Measurements from ENCODE around the gene ATP5PB.
A peak's percentile ranks its signal among the peaks of the same experiment; 100 is the strongest.

ATP5PB gene

DNA sequence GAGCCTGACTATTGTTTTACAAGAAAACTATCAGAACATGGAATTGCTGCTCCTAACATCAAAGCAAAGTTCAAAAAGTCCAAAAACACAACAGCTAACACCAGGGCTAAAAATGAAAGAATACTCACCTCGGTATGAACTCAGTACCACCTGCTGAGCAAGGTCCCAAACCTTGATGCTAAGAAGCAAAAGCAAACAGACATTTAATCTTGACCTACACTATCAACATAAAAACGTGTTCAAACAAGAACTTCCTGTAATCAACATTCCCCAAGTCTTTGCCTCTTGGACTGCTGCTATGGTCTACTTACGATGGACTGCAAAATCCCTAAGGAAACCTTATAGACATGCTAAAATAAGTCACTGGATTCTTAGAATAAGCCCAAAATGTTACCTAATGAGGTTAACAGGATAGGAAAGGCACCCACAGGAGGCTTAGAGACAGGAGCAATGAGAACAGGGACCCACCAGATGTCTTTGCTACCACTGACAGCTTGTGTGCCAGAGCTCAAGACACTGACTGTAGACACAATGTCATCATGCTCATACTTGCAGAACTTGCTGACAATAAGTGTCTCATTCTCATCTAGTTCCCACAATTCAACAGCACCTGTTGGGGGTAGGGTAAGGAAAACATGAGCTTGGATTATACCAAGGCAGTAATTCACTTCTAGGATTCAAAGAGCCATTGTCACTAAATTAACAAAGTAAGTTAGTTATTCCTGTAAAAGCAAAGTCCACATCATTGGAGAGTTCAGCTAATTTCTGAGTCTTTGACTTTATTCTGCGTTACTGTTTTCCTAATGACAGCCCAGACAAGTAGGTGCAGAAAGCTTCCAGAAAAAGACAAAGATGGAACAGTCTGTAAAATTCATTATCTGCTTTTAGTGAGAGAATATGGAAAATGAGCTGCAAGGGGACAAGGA lies 2.0 kb upstream of the ATP5PB start:
- DNase-seq: no peak

GRCh38 chr1:111448482-111448917 lies 764 bp upstream of the ATP5PB start:
- no peak for DNase-seq

DNA sequence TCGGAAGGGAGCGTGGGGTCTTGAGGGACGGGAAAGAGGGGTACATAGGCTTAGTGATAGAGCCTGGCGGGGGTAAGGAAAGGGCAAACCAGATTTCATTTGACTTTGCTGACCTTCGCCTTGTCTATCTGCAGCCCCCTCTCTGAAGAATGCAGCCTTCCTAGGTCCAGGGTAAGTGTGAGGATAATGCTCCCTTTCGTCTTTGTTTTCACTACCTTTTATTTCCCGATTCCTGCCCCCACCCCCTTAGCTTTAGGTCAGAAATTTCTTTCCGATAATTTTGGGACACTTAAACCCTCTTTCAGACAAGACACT lies 396 bp downstream of the ATP5PB start:
- no peak for DNase-seq

- DNase-seq: no peak
Measured at GRCh38 chr1:111450185-111450584, 921 bp downstream of the ATP5PB start.

GRCh38 chr1:111452581-111452980 lies 3.3 kb downstream of the ATP5PB start:
- no peak for DNase-seq

DNA sequence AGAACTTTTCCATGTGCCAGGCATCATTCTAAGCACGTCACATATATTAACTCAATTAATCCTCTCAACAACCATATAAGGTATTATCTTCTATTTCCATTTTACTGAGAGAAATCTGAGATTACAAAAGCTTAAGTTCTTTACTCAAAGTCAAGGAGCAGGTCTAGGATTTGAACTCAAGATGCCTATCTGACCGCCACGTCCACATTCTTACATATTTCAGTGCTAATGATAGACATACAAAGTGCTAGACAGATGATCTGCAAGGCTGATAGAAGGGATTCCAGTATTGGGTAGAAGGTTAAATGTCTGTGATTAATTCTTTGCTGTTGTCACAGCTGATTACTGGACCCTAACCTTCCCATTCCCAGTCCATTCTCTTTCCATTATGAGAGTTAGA lies 4.4 kb downstream of the ATP5PB start:
- no peak for DNase-seq

GRCh38 chr1:111454859-111455641 lies 5.8 kb downstream of the ATP5PB start:
- no peak for DNase-seq

GRCh38 chr1:111455642-111456031 lies 6.4 kb downstream of the ATP5PB start:
- DNase-seq: no peak

GRCh38 chr1:111461765-111462164 lies 12.5 kb downstream of the ATP5PB start:
- DNase-seq: no peak

DNA sequence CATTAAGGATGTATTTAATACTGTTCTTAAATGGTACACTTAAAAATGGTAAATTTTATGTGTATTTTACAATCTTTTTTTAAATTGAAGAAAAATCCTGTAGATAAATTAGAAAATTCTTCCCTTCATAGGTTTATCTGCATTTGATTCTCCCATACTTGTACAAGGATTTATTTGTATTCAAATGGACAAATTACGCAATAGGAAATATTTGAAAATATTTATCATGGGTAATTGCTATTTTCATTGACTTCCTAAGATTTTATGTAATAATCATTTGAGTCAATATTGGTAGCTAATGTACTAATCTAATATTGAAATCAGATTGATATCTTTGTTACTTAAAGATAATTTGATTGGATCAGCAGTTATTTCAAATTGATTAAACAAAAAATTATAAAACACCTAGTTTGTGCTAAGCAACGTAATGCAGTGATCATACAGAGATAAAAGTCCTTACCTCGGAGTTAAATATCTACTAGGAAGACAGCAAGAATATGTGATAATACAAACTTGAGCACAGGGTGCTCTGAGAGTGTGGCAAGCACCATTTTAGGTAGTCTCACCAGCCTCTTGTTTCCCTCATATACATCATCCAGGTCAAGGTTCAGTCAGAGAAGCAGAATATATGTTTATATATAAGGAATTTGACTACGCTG lies 13.2 kb downstream of the ATP5PB start:
- no peak for DNase-seq

DNA sequence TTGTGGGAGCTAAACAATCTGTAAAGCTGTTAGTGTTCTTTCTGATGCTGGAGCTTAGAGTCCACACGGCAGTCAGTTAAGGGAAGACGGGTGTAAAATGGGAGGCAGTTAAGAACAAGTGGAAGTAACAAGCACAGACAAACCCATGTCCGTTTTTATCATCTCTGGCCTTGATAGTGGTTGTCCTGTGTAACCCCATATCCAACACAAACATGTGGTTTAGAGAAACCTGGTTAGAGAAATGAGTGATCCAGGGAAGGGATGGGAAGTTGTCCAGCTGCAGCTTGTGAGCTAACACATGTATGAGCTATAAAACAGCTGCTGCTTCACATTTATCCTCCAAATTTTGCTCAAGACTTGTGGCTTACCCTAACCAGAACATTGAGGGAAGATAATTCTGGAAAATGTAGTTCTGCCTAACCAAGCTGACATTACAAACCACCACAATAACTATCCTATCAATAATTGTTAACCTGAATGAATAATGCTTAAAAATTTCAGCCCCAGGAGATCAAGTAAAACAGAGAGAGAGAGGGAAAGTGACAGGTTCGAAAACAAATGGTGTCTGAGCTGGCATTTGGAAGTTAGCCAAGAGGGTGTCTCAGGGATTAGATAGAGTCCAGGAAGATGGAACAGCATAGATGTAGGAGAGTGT lies 13.9 kb downstream of the ATP5PB start:
- DNase-seq: no peak

- no peak for DNase-seq
Measured at GRCh38 chr1:111465754-111466153, 16.5 kb downstream of the ATP5PB start.

GRCh38 chr1:111466480-111466879 lies 17.2 kb downstream of the ATP5PB start:
- DNase-seq: no peak

DNA sequence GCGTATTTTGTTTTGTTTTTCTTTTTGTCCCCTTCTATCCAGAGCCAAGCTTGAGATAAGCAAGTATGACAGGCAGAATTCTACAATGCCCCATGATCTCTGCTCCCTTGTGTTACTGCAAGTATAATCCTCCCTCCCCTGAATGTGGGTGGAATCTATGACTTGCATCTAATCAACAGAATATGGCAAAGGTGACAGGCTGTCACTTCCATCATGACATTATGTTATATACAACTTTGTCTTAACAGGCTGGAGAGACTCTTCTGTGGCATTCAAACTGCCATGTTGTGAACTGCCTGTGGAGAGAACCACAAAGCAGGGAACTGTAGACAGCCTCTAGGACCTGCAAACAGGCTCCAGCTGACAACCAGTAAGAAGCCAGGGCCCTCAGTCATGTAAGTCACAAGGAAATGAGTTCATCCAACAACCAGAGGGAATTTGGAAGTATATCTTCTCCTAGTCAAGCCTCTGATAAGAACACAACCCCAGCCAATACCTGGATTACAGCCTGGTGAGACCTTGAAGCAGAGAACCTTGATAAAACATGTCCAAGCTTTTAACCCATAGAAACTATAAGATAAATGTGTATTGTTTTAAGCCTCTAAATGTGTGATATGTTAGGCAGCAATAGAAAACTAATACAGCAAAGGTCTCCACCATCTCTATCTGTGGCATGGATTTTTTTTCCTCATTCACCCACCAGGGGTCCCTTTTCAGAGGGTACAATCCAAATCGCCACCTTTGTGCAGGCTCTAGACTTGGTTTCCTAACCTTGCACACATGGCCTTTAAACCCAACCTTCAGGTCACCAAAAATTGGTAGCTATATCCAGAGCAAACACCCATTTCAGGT lies 18.8 kb downstream of the ATP5PB start:
- no peak for DNase-seq

DNA sequence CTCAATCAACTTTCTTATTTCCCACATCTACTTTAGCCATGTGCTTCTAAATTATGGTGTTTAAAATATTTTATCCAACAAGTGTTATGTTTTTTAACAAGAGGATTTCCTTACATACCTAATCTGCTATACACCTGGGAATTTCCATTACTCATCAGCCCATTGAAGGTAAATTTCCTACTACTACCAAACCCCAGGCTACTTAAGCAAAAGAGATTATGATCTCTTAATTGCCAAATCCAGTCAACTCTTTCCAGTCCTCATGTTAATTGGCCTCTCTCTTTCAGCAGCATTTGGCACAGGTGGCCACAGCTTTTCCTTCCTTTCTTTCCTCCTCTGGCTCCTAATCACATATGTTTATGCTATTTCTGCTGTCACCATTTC lies 19.4 kb downstream of the ATP5PB start:
- no peak for DNase-seq

DNA sequence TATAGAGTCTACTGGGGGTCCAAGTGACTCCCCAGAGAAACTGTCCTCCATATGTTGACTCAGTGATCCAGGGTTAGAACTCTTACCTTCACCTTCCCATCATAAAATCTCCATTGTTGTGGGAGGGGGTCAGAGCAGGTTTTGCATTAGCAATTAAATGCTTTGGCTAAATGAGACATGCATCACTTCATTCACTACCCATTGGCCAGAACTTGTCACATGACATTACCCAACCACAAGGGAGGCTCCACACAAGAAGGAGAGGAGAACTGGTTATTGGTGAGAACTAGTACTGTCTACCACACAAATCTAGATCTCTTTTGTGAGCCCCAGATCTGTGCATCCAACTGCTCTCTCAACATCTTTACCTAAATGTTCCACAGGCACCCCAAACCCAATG lies 20.3 kb downstream of the ATP5PB start:
- DNase-seq: no peak

DNA sequence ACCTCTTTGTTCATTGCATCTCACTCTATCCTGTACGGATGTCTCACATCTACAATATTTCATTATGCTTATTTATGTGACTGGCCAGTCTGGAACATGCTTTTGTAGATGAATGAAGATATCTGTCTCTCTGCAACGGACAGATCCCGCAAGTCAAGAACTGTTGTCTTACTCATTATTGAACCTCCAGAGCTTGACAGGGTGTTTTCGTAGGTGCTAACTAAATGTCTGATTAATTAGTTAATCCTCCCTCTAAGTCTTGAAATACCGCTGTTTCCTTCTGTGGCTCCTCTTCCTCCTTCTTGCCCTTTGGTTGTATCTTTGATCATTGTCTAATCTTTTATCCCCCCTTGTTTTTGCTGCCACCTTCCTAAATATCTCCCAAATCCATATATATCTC lies 21.3 kb downstream of the ATP5PB start:
- DNase-seq: no peak

GRCh38 chr1:111471012-111471411 lies 21.7 kb downstream of the ATP5PB start:
- peak; percentile 54 for DNase-seq

DNA sequence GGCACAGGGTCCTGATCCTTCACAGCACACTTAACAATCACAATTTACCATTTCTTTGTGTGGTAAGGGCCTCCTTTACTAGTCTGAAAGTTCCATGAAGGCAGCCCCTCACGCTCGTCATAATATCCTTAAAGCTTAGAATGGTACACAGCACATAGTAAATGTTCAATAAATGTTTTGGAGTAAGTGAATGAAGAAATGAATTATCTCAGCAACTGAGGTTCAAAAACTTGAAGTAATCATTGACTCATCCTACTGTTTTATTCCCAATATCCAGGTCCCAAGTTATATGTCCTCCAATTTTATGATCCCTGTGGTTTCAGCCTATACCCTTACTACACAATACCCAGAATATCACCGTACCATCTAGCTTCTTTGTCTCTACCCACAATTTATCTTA lies 22.3 kb downstream of the ATP5PB start:
- DNase-seq: no peak

DNA sequence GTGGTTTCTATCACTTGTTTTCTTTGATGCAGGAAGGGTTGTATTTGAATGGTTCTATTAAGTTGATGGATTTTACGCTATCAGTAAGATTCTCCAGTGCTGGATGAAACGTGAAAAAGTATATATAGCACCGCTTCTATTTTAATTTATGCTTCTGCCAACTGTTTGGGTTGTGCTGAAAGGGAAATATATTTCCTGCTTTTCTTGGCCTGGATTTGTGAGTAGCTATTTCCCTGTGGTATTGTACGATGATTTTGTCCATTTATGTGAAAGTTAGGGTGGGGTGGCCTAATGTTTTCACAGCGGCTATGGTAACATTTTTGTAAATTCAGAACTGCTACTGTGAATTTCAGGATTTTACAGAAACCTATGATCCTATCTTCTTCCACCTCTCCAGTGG lies 24.8 kb downstream of the ATP5PB start:
- no peak for DNase-seq

DNA sequence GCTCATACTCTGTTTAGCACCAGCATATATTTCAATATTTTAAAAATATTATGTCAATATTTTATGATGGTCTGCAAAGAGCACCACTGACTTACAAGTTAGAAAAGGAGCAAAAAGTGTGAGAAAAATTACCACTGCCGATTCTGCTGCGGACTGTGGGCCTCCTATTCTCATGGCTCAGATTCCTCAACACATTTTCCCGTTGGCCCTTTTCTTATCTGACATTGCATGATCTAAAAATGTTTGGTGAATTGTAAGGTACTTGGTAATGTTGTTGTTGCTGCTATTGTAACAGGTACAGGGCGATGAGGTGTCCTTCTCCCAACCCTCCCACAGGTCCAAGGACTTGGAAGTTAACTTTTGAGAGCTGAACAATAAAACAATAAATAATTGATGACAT lies 25.3 kb downstream of the ATP5PB start:
- DNase-seq: no peak

GRCh38 chr1:111475701-111476100 lies 26.4 kb downstream of the ATP5PB start:
- DNase-seq: no peak
